Choroid plexus epithelial cell (primary cell): Measurements from ENCODE around the gene LSG1.

Experiments
- DNase-seq: peaks from one replicate; pipeline ENCODE4 v3.0.0-alpha.2; 2010; ENCODE audit warnings: low read depth
- H3K4me3 ChIP-seq: 2 replicates; pipeline ENCODE4 v1.5.1; 2011; ENCODE audit warnings: low read depth, mild to moderate bottlenecking, control low read depth, low read length, moderate library complexity
- CTCF ChIP-seq: conservative IDR thresholded peaks from 2 replicates; pipeline ENCODE4 v1.5.1; 2011; ENCODE audit warnings: low read depth, mild to moderate bottlenecking, control low read depth, inconsistent platforms, low read length, moderate library complexity

LSG1 gene

GRCh38 chr3:194638991-194639605 is 32.9 kb downstream of the LSG1 start:
- DNase-seq, result no peak
- no peak overlapping the region for H3K4me3 ChIP-seq
- no peak for TF ChIP-seq CTCF

- no peak for DNase-seq
- H3K4me3 ChIP-seq, result no peak overlapping the region
- no peak for TF ChIP-seq CTCF
These were observed 34.2 kb downstream of the LSG1 start for GRCh38 chr3:194637541-194638400.

DNA sequence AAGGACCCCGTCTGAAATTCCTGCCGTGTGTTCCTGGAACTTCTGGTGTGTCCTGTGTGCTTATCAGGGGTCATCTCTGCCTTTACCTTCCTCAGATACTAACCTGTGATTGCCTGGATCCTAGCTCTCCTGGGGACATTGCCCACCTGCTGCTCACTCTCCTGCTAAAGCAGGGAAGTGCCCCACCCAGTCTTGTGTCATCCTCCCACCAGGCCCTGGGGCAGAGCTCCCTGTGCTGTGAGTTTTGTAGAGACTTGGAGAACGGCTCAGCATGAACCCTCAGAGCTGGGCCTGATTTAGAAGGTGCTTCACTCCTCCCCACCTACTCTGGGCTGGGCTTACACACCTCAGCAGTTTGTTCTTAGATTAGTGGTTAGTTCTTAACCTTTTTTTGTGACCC is 34.9 kb downstream of the LSG1 start:
- H3K4me3 ChIP-seq, result no peak overlapping the region
- no peak for TF ChIP-seq CTCF
- no peak for DNase-seq

- H3K4me3 ChIP-seq, result peak within 1 kb of the TSS; percentile 81
- peak; percentile 73 for DNase-seq
- TF ChIP-seq CTCF, result peak; percentile 39
These were observed 38.5 kb downstream of the LSG1 start, which contains the start of gene TMEM44 for GRCh38 chr3:194633349-194634004. TSS of gene TMEM44 (minus strand) at chr3:194633419. CDS start at chr3:194633215, 204 bp downstream.

DNA sequence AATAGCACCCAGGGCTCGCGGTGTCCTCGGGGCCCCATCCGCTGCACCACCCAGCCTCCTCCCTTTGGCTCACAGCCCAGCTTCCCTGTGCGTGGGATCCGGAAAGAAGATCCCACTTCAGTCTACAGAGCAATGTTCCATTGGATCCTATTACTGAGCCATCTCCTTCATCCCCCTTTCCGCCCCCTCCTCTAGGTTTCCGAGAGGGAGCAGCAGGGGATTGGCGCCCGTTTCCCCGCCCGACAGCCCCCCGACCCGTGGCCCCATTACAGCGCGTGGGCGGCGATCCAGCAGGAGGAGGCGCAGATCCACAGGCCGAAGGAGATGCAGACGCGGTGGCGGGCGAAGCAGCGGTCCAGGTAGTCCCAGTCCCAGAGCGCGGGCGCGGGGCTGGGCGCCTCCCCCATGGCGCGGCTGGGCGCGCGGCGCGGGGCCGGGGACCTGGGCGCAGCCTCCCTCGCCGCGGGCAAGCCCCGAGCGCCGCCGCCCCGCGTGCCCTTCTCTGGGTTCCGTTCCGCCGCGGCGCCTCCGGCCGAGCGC is 39.1 kb downstream of the LSG1 start:
- peak overlapping the region; percentile 81 for H3K4me3 ChIP-seq
- DNase-seq, result peak; percentile 38
- TF ChIP-seq CTCF, result no peak

- no peak for TF ChIP-seq CTCF
- H3K4me3 ChIP-seq, result peak overlapping the region; percentile 81
- no peak for DNase-seq
These were observed 39.7 kb downstream of the LSG1 start for GRCh38 chr3:194632226-194632808.
